ENCODE data around the gene TUNAR.

DNA sequence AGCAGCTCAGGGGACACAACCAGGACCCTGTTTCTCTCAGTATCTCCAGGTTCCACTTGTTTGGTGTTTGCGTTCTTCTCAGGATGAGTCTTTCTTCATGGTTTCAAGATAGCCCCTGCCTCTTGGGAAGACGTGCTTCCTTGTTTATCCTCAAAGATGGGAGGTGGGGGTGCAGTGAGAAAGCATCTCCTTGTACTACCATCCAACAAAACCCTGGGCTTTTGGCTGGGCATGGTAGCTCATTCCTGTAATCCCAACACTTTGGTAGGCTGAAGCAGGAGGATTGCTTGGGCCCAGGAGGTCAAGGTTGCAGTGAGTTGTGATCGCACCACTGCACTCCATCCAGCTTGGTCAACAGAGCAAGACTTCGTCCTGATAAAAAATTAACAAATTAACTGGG is 21.0 kb upstream of the TUNAR start:
- TF ChIP-seq, protein P1, sequence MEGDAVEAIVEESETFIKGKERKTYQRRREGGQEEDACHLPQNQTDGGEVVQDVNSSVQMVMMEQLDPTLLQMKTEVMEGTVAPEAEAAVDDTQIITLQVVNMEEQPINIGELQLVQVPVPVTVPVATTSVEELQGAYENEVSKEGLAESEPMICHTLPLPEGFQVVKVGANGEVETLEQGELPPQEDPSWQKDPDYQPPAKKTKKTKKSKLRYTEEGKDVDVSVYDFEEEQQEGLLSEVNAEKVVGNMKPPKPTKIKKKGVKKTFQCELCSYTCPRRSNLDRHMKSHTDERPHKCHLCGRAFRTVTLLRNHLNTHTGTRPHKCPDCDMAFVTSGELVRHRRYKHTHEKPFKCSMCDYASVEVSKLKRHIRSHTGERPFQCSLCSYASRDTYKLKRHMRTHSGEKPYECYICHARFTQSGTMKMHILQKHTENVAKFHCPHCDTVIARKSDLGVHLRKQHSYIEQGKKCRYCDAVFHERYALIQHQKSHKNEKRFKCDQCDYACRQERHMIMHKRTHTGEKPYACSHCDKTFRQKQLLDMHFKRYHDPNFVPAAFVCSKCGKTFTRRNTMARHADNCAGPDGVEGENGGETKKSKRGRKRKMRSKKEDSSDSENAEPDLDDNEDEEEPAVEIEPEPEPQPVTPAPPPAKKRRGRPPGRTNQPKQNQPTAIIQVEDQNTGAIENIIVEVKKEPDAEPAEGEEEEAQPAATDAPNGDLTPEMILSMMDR (IDR thresholded peaks at IDR 0.05), result no peak
- TF ChIP-seq POLR2AphosphoS5 (IDR thresholded peaks at IDR 0.05), result no peak

All from upper lobe of left lung (tissue), 4 donors.